Endometrial microvascular endothelial cells (primary cell): ENCODE results near the gene LCN15. TPM values are rescaled to one million over a fixed set of nuclear protein-coding genes. Genes with fewer than 3 reads are reported as not detected.
"Not testable (repeated sequence)": the region's sequence is repeated elsewhere in the genome, so short reads cannot be mapped to it uniquely, and the experiment has no call there.

Experiments
- in situ Hi-C: cut with HindIII; loops from 2 replicates; pipeline ENCODE4 v1.10.0; 2017; ENCODE audit warnings: low sequenced_read_pairs, low pct_unique_long_range_greater_than_20kb; ENCODE audit errors: inconsistent ontology term
- total RNA-seq: library from RNA; depleted of rRNA; stranded (reverse); fragments of >200 nt; gene quantifications from one replicate; pipeline ENCODE4 v1.2.3, GENCODE V29; 2015; ENCODE audit errors: inconsistent ontology term

LCN15 gene
- total RNA-seq, 1 donor from 2014 or later = not detected

DNA sequence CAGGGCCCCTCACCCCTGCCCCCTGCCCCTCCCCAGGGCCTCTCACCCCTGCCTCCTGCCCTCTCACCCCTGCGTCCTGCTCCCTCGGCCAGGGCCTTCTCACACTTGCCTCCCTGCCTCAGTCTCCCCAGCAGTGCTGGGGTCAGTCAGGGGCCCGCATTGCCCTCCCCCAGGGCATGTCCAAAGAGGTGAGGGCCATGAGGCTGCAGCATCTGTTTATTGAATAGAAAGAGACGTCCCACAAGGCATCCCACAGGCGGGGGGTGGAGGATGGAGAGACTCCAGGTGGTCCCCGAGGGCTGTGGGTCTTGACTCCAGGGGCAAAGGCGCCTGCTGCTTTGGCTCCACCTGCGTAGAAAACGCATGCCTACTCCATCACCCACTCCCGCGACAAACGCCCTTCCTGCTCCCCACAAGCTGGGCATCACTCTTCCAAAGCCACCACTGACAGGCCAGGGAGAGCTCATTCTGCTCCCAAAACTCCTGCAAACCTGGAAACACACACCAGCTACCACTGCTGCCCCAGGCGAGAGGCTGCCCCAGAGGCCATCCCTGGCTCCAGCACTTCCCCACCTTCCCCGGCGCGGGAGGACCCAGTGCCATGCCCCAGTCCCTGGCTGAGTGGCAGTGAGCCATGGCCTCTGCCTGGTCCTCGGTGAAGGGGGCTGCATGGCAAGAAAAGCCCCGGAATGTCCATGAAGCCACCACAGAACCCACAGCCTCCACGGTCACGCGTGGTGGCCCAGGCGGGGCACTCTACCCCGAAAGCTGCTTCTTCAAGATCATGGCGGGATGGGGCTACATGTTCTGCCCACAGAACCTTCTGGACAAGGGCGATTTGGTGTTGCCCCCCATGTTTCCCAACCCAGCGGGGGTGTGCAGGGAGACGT is 4.6 kb downstream of the LCN15 start:
- in situ Hi-C loops = no loop called here

DNA sequence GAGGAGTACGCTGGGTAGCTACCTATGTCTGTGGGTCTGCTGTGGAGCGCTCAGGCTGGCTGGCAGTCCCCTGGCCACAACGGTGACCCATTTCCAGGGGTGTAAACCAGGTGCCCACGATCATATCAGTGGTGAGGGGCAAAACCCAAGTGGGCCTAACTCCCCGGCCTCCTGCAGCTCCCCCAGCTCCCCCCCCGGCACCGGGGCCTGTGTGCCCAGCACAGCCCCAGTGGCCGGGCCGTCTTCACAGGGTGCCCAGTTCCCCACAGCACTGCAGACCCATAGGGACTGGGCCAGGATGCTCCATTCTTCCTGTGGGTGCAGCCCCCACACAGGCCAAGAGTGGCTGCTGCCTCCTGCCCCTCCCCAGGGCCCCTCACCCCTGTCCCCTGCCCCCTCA is 5.3 kb downstream of the LCN15 start:
- in situ Hi-C loops = no loop called here

DNA sequence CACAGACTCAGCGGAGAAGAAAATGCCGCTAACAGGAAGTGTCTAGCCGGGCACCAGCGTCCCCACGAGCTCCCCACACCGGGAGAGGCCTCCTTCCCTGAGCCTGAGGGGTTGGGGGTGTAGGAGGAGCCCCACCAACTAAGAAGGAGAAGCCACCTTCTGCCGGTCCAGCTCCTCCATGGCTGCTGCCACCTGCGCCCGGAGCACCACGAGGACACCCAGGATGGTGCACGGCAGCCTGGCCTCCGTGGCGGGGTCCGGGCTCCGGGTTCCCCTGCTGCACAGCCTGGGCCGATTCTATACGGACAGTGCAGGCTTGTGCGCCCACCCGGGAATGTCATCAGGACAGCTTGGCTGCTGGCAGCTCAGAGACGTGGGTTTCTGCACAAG is 6.6 kb downstream of the LCN15 start:
- in situ Hi-C loops = no loop called here

DNA sequence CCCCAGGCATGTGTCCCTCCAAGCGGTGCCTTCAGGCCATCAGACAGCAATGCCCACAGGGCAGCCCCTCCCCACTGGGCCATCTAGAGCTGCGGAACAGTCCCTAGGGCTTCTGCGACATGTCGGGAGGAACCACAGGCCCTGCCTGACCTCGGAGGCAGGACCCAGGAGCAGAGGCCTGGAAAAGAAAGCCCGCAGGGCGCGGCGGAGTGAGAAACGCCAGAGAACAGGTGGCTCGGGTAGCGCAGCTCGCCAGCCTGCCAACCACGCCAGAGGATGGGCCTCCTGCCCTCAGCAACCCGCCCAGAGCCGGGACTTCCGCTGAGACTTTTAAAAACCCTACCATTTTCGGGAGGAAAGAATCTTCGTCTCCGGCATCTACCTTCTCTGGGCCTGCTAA is 7.0 kb downstream of the LCN15 start:
- in situ Hi-C loops = no loop called here

DNA sequence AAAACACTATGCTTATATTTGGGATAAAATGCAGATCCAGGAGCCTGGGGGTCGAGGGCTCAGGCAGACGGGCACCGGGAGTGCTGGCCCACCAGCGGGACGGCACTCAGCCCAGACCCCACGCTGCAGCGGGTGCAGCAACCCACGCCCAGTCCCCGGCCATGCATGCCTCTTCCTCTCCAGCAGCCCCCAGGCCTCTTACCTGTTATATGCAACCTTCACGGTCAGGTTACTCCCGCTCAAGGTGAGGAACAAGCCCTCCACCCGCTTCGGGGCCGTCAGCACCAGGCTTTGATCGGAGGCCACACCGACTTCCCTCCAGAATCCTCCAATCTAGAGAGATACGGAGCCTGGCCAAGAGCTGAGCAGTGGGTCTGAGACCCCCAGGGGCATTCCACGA is 7.5 kb downstream of the LCN15 start:
- in situ Hi-C loops = no loop called here

DNA sequence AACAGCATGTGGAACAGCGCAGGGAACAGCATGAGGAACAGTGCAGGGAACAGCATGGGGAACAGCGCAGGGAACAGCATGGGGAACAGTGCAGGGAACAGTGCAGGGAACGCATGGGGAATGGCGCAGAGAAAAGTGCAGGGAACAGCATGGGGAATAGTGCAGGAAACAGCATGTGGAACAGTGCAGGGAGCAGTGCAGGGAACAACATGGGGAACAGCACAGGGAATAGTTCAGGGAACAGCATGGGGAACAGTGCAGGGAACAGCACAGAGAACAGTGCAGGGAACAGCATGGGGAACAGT is 8.2 kb downstream of the LCN15 start:
- in situ Hi-C loops = no loop called here

DNA sequence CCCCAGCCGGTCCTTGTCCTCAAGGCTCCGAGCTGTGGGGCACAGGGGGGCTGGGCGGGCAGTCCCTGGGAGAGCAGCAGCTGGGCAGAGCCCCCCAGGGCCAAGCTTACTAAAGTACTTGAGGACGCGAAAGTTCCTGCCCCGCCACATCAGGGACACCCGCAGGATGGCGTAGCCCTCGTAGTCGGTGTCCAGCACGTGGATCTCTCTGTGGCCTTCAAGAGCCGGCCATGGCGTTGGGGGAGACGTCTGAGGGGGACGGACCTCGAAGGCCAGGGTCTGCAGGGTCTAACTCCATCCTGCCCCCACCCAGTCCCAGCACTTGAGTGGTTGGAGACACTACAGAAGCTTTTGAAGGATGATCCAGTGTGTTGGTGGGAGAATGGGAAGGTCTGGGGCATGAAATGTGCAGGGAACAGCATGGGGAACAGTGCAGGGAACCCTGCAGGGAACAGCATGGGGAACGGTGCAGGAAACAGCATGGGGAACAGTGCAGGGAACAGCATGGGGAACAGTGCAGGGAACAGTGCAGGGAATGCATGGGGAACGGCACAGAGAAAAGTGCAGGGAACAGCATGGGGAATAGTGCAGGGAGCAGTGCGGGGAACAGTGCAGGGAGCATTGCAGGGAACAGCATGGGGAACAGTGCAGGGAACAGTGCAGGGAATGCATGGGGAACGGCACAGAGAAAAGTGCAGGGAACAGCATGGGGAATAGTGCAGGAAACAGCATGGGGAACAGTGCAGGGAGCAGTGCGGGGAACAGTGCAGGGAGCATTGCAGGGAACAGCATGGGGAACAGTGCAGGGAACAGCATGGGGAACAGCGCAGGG is 8.8 kb downstream of the LCN15 start:
- in situ Hi-C loops = not testable (repeated sequence)

DNA sequence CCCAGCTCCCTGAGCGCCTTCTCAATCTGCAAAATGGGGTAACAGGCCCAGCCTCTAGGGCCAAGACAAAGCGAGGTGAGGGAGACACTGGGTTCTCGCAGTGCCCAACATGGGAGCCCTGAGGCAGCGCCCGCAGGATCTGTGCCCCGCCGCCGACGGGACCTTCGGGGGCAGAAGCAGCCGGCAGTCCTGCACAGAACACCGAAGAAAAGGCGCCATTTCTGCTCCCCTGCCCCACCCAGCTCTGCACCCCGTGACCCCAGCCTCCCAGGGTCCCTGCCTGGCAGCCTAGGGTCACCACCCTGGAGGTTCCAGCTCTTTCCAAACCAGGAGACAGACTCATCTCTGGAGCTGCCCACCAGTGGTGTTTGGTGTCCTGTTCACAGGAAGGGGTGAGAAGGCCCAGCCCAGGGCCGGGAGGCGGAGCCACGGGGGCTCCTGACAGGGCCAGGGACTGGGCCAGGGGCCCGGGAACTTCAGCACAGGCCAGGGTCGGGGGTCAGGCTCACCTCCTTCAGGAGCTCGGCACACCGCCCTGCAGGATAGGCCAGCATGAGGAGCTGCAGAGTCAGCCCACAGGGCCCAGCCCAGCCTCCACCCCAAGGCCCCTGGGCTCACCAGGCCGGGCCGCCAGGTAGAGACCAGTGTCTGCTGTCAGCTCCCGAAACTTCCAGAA is 9.6 kb downstream of the LCN15 start:
- in situ Hi-C loops = no loop called here

DNA sequence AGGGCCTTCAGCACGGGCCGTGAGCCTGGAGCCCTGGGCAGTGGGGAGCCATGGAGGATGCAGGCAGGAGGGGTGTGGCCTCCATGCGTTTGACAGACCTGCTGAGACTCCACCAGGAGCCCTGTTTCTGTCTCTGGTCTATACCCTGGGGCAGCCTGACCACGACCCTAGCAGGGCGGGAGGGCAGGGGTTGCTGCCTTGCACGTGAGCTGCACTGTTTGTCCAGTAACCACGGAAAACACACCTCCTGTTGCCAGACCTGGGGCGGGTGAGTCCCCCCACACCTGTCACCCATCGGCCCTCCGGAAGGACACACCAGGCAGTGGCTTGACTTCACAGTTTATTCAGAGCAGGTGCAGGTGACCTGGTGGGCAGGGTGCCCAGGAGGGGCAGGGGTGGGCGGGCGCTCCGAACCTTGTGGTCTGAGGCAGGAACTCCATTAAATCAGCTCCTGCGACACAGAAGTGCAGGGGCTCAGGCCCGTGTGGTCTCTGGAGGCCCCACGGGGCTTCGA is 10.2 kb downstream of the LCN15 start:
- in situ Hi-C loops = no loop called here

DNA sequence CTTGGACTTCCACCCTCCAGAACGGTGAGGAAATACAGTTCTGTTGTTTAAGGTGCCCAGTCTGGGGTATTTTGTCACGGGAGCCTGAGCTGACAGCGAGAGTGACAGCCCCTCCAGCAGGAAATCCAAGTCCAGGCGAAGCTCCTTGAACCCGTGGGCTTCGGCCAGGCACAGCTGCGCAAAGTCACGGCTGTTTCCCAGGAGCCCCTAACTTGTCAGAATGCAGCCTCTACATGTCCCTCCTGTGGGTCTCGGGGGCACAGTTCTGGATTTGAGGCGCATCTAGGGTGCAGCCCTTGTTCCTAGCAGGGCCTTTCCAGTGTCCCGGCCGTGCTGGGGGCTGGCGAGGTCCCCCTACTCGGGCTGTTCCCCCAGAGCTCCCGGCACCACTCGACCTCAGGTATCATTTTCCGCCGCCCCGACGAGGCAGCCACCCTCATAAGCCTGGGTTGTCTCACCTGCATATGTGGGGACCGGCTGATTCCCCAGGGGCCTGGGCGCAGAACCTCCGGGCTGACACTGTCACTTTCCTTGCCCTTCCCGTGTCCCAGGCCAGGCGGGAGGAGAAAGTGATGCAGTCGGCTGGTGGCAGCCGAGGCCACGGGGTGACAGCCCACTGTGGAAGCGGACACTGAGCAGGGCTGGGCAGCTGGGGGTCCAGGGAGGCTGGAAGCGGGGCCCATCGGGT is 10.8 kb downstream of the LCN15 start:
- in situ Hi-C loops = no loop called here

DNA sequence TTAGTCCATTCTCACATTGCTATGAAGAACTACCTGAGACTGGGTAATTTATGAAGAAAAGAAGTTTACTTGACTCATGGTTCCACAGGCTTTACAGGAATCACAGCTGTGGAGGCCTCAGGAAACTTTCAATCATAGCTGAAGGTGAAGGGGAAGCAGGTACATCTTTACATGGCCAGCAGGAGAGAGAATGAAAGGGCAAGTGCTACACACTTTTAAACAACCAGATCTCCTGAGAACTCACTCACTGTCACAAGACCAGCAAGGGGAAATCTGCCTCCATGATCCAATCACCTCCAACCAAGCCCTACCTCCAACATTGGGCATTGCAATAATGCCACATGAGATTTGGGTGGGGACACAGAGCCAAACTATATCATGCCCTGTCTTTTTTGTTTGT is 12.5 kb downstream of the LCN15 start:
- in situ Hi-C loops = no loop called here

DNA sequence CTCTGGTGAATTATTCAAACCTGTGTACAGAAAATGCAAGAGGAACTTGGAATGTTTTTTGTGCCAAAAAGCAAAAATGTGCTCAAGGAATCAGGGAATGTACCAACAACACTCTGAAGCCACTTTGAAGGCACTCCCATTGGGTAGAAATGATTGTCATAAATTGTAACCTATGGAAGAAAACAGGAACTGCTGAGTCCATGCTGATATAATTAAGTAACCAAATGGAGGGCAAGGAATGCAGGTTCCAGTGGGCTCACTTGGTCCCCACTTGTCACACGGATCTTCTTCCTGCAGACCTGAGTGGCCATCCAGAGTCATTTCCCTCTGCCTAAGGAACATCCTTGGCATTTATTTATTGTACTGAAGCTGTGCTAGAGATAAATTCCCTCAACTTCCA is 13.1 kb downstream of the LCN15 start:
- in situ Hi-C loops = no loop called here

DNA sequence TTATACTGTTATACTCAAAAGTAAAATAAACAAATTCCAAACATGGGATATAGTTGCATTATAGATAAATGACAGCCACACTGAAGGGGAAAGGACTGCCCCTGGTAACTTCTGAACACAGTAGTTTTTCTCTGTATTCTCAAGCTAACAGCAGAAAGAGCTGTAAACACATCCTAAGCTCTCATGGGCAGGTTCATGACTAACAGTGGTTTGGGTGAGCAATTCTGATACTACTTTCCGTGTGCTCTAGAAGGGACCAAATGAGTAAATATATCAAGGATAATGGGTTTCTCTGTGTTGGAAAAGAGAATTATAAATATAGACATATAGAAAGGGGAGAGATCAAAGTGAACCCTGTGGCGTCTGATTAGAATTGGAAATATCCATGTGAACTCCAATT is 13.8 kb downstream of the LCN15 start:
- in situ Hi-C loops = no loop called here

DNA sequence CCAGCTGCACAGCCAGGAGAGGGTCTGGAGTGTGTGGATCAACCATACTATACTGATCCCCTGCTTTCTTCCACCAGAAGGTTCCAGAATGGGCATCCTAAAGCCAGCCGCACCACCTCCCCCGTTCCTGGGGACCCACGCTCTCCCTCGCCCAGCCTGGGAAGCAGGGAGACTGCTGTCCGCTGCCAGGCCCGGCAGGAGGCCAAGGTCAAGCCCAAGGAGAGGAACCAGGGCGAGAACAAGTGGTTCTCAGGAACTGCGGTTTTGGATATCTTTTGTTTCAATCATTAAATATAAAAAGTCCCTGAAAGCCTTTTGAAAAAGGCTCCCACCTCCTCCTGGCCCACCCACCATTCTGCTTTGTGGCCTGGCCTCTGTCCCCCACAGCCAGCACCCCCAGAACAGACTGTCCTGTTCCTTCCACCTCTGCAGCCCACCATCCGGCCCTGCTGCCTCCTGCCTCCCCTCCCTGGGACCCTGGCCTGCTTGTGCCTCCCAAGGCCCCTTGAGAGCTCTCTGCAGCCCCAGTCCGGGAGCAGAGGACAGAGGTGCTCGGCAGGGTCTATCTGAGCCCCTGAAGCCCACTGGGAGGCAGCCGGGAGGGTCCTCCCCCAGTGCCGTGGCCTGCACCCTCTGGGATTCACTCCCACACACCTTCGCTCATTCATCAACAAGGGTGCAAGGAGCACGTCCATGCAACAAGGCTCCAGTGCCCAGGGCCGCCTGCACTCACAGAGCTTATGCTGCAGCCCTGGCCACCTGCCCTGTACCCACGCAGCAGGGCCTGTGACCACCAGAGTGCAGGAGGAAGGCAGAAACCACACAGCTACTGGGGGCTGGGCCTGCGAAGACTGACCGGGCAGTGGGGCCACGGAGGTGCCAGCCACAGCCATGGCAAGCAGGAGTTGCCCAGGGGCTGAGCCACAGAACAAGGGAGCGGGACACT is 15.4 kb downstream of the LCN15 start:
- in situ Hi-C loops = no loop called here

DNA sequence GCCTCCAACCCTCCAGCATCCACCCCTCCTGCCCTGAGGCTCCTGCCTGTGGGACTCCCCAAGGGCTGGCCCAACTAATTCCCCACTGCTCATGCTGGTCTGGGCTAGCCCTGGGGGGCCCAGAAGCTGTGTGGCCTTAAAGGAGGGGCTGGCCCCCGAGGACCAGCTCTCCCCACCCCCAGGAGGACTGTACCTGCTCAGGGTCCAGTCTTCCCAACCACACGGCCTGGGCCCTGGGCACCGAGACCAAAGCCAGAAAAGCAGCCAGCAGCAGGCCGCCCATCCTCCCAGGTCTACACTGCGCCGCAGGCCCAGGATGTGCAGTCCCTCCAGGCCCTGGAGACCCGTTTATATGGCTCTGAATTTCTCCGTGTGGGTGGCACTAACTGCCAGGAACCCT is 16.1 kb downstream of the LCN15 start, which contains the start of gene LCN6:
Gene LCN6, minus strand, starts transcription at position 325 of the 400 bp plus-strand sequence. Its CDS starts 42 bp downstream, at position 283.
- in situ Hi-C loops = no loop called here

DNA sequence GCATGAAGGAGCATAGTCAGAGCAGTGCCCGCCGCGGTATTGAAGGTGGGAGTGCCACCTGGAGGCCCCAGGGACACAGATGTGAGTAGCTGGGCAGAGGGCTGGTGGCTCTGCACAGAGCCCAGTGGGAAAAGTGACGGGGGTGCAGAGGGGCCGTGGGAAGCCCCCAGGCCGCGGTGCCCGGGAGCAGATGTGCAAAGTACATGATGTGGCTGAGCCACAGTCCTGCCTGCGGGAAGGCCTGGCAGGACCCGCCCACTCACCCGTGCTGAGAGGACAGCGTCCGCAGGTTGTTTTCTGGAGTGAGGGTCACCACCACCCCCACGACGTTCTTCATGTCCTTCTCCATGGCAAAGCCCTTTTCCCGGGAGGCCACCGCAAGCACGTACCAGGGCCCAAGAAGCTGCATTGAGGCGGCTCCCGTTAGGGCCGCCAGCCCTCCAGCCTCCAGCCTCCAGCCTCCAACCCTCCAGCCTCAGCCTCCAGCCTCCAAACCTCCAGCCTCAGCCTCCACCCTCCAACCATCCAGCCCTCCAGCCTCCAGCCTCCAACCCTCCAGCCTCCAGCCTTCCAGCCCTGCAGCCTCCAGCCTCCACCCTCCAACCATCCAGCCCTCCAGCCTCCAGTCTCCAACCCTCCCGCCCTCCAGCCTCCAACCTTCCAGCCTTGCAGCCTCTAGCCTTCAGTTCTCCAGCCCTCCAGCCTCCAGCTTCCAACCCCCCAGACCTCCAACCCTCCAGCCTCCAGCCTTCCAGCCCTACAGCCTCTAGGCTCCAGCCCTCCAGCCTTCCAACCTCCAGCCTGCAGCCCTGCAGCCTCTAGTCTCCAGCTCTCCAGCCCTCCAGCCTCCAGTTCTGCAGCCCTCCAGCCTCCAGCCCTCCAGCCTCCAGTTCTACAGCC is 16.9 kb downstream of the LCN15 start:
- in situ Hi-C loops = no loop called here

DNA sequence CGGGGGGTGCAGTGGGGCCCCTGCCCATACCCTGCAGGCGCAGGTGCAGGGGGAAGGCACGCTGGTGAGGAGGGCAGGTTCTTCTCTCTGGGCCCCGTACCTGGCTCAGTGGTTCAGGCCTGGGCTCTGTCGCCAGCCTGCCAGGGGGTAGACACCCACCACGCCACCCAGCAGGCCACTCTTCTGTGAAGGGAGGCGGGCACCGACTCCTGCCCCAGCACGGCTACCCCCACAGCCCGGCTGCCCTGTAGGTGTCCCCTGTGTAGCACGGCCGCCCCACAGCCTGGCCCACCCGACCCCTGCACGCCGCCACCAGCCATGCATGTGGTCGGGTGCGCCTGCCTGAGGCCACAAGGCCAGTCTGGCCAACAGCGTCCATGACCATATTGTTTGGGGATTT is 17.7 kb downstream of the LCN15 start:
- in situ Hi-C loops = no loop called here
